T-helper 1 cell treated with Interleukin-12 subunit alpha and Interleukin-12 subunit beta and Interleukin-4 antibody, amounts not matched to agents 30 μg/mL and 1 μg/mL, for 36 hours (primary cell): ENCODE data around the gene DENND4B.
A peak's percentile ranks its signal among the peaks of the same experiment; 100 is the strongest.

Experiments used
- H3K27ac Mint-ChIP-seq: one replicate; pipeline ENCODE4 v1.8.0; 2021; ENCODE audit warnings: mild to moderate bottlenecking, mixed read lengths
- H3K27me3 Mint-ChIP-seq: one replicate; pipeline ENCODE4 v1.8.0; 2021; ENCODE audit warnings: low read depth, mixed read lengths
- H3K36me3 Mint-ChIP-seq: one replicate; pipeline ENCODE4 v1.8.0; 2021; ENCODE audit warnings: low read depth, mixed read lengths
- H3K4me1 Mint-ChIP-seq: one replicate; pipeline ENCODE4 v1.8.0; 2021; ENCODE audit warnings: low read depth, mixed read lengths
- H3K4me3 Mint-ChIP-seq: one replicate; pipeline ENCODE4 v1.8.0; 2021; ENCODE audit warnings: mild to moderate bottlenecking, moderate library complexity, mixed read lengths
- H3K9me3 Mint-ChIP-seq: one replicate; pipeline ENCODE4 v1.8.0; 2021; ENCODE audit warnings: mixed read lengths

Gene DENND4B

DNA sequence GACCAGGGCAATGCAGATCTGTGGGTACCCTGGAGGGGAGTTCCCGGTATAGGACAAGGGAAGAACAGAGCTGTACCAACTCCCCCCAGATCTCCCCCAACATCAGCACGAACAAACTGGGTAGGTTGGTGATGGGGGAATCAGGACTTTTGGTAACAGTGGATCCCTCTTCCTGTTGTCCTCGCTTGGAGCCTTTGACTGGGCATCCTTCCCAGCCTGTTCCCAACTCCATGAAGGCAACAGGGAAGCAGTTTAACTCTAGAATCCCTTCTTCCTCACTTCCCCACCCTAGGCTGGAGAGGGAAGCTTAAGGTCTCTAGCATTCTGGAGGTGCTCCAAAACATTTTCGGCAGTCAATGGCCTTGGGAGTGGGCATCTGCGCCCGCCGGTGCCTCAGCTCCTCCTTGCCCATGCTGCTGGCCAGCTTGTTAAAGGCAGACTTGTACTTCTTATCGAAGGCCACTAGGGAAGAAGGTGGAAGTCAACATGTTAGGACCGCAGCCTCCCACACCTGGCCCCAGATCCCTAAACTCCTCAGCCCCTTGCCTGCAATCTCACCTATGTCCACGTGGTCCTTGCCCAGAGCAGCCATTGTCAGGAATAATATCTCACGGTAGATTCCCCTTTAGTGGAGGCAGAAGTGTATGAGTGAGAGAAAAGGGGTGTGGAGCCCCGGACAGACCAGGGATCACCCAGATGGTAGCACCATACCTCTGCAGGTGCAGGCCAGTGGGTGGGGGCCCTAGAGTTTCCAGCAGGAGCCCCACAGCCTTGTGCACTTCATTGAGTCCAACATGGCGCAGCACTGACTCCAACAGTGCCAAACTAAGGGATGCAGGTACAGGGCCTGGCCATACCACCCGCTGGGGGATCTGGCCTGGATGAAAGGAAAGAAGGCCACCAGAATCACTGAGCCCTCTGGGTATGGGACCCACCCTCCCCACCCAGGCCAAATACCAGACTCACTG is 16.3 kb downstream of the DENND4B start:
- no peaks in the 10 kb centered on the region for H3K9me3 Mint-ChIP-seq
- no peak overlapping the region for H3K4me3 Mint-ChIP-seq
- H3K36me3 Mint-ChIP-seq, result peaks cover 32% of the 10 kb centered on the region
- no peaks in the 10 kb centered on the region for H3K27me3 Mint-ChIP-seq
- H3K4me1 Mint-ChIP-seq, result peaks cover 12% of the 10 kb centered on the region
- no peak overlapping the region for H3K27ac Mint-ChIP-seq

DNA sequence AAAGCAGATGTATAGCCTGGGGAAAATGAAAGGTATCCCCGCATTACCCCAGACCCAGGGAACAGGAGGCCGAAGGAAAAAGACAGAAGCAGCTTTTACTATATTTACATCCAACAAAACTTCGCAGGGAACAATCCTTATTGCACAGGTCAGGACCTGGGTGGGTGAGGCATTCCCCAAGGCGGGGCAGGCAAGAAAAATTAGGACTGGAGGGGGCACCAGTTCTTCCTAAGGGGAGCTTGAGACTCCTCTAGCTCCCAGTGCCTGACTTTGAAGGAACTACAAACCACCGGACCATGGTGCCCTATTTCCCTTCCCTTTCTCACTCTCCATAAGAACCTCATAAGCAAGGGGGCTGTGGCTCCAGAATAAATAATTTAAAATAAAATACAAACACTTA is 17.1 kb downstream of the DENND4B start:
- no peaks in the 10 kb centered on the region for H3K9me3 Mint-ChIP-seq
- no peak overlapping the region for H3K4me3 Mint-ChIP-seq
- H3K4me1 Mint-ChIP-seq, result peaks cover 12% of the 10 kb centered on the region
- H3K36me3 Mint-ChIP-seq, result peaks cover 25% of the 10 kb centered on the region
- H3K27me3 Mint-ChIP-seq, result no peaks in the 10 kb centered on the region
- no peak overlapping the region for H3K27ac Mint-ChIP-seq

DNA sequence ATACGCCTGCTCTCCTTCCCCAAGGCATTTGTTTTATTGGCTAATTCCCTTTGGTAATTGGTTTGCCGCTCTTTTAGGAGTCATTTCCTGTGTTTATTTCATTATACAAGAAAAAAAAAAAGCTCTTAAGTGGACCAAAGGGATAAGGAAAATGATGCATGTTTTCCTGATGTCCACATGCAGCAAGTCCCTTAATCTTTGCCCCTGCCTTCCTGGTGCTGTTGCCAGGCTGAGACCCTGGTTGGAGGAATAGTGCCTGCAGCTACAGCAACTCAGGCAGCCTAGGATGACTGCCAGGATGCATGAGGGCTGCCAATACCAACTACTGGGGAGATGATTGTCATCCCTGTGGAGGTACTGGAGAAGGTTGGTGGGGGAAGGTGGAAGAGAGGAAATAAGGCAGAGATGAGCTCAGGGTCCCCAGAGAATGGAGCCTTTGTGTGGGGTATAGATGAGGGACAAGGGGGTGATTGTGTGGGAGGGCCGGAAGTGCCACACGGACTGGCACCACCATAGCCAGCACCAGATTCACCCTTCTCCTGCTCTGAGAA is 17.7 kb downstream of the DENND4B start:
- Mint-ChIP-seq H3K36me3 (peaks cover 23% of the 10 kb centered on the region), H3K4me1 (peaks cover 11% of the 10 kb centered on the region), H3K27me3 (no peaks in the 10 kb centered on the region), H3K4me3 (no peak overlapping the region), H3K9me3 (no peaks in the 10 kb centered on the region), H3K27ac (peak overlapping the region; percentile 21)

DNA sequence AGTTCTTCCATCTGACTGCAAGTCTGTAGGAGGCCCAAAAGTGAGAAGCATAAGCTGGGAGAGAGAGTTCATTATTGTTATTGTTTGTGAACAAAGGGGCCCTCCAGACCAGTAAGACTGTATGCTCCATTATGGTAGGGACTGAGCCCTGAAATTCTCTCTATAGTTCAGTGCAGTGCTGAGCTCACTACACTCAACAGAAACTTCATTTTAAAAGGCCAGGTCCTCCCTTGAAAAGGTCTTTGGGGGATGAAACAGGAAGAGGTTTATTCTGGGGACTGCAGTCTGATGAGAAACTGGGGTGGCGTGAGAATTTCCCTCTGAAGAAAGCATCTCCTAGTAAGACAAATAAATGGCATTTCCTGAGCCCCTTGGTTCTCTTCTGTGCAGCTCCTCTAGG is 18.3 kb downstream of the DENND4B start:
- no peak overlapping the region for H3K4me3 Mint-ChIP-seq
- H3K27ac Mint-ChIP-seq, result peak overlapping the region; percentile 21
- H3K36me3 Mint-ChIP-seq, result peaks cover 23% of the 10 kb centered on the region
- H3K4me1 Mint-ChIP-seq, result peaks cover 15% of the 10 kb centered on the region
- H3K27me3 Mint-ChIP-seq, result no peaks in the 10 kb centered on the region
- H3K9me3 Mint-ChIP-seq, result no peaks in the 10 kb centered on the region

DNA sequence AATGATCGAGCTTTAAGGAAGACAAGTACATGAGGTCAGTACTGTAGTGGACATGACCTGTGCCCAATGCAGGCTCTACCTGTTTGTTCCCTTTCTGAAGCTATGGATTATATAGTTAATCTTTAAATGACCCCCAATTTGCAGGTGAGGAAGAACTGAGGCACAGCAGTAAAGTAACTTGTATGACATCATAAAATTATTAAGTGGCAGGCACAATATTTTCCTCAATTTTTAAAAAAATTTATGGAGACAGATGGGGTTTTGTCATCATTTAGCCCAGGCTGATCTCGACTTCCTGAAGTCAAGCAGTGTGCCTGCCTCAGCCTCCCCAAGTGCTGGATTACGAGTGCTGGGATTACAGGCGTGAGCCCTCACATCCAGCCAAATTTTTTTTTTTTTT is 20.1 kb downstream of the DENND4B start:
- H3K4me3 Mint-ChIP-seq, result no peak overlapping the region
- peaks cover 19% of the 10 kb centered on the region for H3K4me1 Mint-ChIP-seq
- H3K27me3 Mint-ChIP-seq, result no peaks in the 10 kb centered on the region
- H3K36me3 Mint-ChIP-seq, result peaks cover 23% of the 10 kb centered on the region
- H3K9me3 Mint-ChIP-seq, result no peaks in the 10 kb centered on the region
- no peak overlapping the region for H3K27ac Mint-ChIP-seq

DNA sequence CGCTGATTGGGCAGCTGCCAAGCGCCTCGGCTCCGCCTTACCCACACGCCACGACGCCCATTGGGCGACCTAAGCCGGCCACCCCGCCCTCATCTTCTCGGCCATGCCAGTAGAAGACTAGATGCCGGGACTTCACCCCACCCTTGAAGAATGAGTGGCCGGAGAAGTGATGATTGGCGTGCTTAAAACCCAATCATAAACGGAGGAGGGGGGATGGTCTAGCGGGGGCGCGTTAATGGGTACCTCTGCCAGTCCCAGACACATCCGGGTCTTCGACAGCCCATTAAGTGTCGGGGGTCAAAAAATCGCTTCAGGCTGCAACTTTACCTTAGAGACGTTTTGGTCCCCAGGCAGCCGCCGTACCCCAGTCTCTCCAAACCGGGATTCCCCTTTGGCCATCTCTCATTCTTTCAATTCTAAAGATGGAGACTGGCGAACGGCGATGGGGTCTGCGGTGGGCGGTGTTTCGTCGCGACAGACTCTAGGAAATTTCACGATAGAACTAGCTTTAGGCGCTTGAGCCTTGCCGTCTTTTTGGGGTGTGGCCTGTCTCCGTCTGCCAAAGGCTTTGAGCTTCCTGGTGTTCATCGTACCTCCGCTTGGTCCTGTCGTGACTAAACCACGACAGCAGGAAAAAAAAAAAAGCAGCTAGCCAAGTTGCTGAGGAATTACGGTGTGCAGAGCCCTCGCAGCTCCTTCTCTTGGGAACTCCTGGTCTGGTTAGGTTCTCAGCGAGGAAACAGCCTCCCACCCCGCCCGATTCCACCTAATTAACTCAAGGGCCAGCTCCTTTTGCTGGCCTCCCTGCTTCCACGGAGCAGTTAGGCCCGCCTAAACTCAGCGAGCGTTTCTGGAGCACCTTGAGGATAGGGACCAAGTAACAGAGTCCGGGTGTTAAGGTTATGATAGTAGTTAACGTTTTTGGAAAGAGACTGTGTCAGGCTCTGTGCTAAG is 23.3 kb downstream of the DENND4B start, which contains the start of gene GATAD2B:
Gene GATAD2B (minus strand): TSS at position 1 of the 954 bp plus-strand sequence. CDS start 94,625 bp downstream, outside the sequence.
- Mint-ChIP-seq H3K27me3 (no peaks in the 10 kb centered on the region), H3K4me3 (peak within 1 kb of the TSS; percentile 92), H3K36me3 (peaks cover 13% of the 10 kb centered on the region), H3K27ac (peak within 1 kb of the TSS; percentile 95), H3K9me3 (no peaks in the 10 kb centered on the region), H3K4me1 (peaks cover 34% of the 10 kb centered on the region)

DNA sequence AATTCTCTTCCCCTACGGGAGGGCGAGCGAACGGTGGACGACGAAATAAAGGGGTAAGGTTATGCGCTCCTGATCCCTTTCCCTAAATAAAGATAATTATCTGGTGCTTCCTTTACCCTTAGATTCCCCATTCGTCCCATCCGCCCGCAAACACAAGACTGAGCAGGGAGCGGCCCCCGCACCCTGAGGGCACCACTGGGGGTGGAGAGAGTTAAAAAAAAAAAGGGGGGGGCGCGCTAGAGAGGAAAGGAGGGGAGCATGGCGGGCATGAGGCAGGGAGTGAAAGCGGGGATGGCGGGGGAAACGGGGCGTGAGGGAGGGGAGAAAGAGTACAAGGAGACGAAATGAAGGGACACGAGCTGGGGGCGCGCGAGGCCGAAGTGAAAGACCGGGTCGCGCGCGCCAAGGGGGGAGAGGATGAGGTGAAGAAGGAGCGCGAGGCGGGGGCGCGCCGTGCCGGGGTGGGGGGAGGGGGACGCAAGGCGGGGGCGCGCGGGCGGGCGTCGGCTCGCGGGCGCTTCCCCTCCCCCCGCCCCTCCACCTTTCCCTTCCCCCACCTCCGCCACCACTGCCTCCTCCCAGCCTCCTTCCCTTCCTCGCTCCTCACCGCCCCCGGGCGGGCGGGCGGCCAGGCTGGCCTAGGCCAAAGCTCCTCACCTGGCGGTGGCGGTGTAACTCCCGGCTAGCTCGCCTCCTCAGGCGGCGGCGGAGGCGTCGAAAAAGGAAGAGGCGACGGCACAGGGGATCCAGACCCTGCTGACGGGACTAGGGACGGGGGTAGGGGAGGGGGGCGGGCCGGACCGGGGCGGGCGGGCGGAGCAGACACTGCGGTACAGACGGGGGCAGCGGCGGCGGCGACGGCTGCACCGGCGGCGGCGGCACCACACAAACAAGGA is 24.2 kb downstream of the DENND4B start:
- Mint-ChIP-seq H3K36me3 (peaks cover 10% of the 10 kb centered on the region), H3K4me1 (peaks cover 34% of the 10 kb centered on the region), H3K27ac (peak overlapping the region; percentile 95), H3K9me3 (no peaks in the 10 kb centered on the region), H3K4me3 (peak overlapping the region; percentile 92), H3K27me3 (no peaks in the 10 kb centered on the region)

DNA sequence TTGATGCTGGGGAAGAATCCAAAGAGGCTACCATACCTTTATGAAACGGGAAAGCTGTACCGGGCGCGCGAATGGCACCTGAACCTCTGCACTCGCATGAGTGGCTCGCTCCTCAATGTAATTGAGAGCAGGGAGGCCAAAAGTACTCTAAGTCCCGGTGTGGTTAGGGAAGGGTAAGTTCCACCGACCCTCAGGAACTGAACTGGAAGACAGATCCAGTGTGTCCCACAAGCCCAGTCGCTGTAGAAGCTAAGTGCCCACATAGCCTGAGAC is 24.8 kb downstream of the DENND4B start:
- Mint-ChIP-seq H3K4me3 (peak overlapping the region; percentile 86), H3K36me3 (peaks cover 10% of the 10 kb centered on the region), H3K9me3 (no peaks in the 10 kb centered on the region), H3K27ac (peak overlapping the region; percentile 65), H3K4me1 (peaks cover 34% of the 10 kb centered on the region), H3K27me3 (no peaks in the 10 kb centered on the region)

DNA sequence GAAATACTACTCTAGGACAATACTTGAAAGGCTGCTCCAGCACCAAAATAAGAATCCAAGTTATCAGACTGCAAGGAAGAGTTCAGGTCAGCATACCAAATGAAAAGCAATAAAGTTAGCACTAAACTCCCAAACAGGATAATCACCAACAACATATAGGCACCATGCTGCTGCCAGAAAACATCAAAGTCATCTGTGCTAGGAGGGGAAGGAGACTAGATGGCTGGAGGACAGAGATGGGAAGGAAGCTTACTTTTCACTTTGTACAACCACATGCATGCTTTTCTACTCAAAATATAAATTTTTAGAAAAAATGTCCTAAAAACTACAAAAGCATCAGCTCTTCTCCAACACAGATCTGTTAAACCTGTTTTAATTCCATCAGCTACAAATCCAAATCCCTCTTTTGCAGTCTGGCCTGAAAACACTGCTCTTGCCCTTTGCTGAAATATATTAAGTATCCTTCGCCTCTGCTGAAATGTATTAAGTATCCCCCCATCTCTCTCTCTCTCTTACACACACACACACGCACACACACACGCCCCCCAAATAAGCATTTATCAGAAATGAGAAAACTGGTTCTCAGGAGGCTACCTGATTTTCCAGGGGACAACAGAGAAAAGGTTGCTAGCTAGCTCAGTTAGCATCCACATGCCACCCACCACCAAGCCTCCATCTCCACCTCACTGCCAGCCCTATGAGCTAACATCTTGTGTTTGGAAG is 25.3 kb downstream of the DENND4B start:
- H3K36me3 Mint-ChIP-seq, result peaks cover 12% of the 10 kb centered on the region
- H3K9me3 Mint-ChIP-seq, result no peaks in the 10 kb centered on the region
- H3K27me3 Mint-ChIP-seq, result no peaks in the 10 kb centered on the region
- H3K4me3 Mint-ChIP-seq, result peak overlapping the region; percentile 86
- H3K4me1 Mint-ChIP-seq, result peaks cover 34% of the 10 kb centered on the region
- H3K27ac Mint-ChIP-seq, result peak overlapping the region; percentile 65

DNA sequence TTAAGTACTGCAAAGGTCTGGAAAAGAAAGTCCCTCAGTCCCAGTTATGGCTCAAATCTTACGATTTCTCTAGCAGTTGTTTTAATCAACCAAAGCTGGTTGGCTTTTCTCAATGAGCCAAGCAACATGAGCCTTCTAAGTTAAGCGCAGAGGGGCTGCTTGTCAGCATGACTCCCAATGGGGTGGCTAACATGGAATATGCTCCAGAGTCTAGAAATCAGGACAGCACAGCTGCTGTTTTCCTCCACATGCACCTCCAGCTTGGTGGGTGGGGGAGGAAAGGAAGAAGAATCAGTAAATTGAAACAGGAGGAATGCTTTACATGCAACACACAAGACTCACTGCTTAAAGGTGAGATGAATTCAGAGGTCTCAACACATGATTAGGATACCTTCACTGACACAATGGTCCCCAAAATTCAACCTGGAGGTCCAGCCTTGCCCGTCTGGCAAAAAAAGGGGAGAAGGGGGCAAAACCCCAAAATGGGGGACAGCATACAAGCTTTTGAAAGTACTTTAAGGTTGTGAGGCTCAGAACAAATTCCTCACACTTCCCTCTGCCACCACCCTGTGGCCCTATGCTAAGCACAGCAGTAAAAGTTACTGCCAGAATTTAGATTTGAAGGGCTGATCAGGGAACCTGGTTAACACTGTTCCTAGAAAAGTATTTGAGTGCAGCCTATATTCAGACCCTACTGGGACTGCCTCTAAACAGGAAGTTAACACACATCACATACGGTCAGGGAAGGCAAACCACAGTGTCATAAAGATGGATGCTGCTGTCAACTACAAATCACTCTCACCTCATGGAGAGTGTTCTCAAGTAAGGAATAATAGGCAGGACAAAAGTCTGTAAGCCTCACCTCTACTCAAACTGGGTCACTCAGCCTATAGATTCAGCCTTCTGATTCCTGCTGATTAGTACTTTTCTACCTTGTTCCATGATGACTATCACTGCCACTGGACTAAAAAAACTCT is 26.4 kb downstream of the DENND4B start:
- no peaks in the 10 kb centered on the region for H3K27me3 Mint-ChIP-seq
- H3K36me3 Mint-ChIP-seq, result peaks cover 12% of the 10 kb centered on the region
- no peaks in the 10 kb centered on the region for H3K9me3 Mint-ChIP-seq
- H3K27ac Mint-ChIP-seq, result peak overlapping the region; percentile 65
- H3K4me1 Mint-ChIP-seq, result peaks cover 34% of the 10 kb centered on the region
- H3K4me3 Mint-ChIP-seq, result peak overlapping the region; percentile 86

DNA sequence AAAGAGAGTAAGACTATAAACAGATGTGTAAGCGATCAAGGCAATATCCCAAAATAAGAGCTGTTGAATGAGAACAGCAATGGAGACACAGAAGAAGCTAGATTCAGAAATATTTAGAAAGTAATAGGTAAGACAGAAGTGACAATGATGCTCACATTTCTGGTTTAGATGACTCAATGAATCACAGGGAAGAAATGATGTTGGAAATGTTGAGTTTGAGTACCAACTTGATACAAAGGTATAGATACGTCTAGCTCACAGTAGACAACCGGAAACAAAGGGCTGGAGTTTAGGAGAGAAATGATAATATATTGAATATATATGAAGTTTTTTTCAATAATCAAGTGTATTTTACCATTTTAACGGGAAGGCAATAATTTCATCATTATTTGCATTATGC is 30.2 kb downstream of the DENND4B start:
- Mint-ChIP-seq H3K4me1 (peaks cover 31% of the 10 kb centered on the region), H3K4me3 (no peak overlapping the region), H3K36me3 (peaks cover 16% of the 10 kb centered on the region), H3K27me3 (no peaks in the 10 kb centered on the region), H3K27ac (no peak overlapping the region), H3K9me3 (no peaks in the 10 kb centered on the region)

DNA sequence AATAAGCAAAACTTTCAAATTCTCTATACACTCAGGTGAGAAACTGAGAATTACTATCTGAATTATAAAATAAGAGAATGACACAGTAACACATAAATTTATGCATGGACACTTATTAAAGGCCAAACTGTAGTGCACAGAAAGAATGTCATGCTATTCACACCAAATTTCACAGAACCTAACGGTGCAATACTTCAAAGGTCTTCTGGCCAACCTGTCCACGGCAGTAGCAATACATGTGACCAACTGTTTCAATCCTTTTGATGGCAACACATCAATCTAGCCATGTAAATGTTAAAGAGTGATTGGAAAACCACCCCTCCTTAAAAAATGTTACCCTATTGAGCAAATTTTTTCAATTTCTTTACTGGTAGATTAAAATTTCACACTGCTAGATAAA is 34.2 kb downstream of the DENND4B start:
- H3K9me3 Mint-ChIP-seq, result no peaks in the 10 kb centered on the region
- no peak overlapping the region for H3K27ac Mint-ChIP-seq
- H3K4me1 Mint-ChIP-seq, result peaks cover 9% of the 10 kb centered on the region
- H3K36me3 Mint-ChIP-seq, result peaks cover 17% of the 10 kb centered on the region
- no peak overlapping the region for H3K4me3 Mint-ChIP-seq
- no peaks in the 10 kb centered on the region for H3K27me3 Mint-ChIP-seq
